DLD1 (cell line): ENCODE data around the gene RAP1B.
"Not testable (repeated sequence)": the region's sequence is repeated elsewhere in the genome, so short reads cannot be mapped to it uniquely, and the experiment has no call there.

Experiments used
- in situ Hi-C: cut with HindIII; loops from 2 replicates; pipeline ENCODE4 v1.10.0; 2017; ENCODE audit warnings: low sequenced_read_pairs

RAP1B gene

DNA sequence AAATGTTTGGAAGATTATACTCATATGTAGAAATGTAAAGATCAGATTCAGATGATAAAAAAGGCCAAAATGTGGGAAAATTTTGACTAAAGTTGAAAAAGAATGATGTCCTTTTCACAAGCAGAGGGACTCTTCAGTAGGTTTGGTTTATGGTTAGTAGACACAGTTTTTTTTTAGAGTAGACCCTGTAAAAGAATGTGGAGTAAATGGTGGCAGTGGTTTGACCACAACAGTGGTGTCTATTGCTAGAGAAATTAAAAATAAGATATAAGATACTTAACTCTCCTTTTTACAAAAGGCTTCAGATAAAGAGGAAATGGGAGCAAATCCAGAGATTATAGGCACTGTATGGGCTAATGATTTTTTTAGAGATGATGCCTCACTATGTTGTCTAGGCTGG, 21.8 kb downstream of the RAP1B start:
- in situ Hi-C loops, result no loop called here

DNA sequence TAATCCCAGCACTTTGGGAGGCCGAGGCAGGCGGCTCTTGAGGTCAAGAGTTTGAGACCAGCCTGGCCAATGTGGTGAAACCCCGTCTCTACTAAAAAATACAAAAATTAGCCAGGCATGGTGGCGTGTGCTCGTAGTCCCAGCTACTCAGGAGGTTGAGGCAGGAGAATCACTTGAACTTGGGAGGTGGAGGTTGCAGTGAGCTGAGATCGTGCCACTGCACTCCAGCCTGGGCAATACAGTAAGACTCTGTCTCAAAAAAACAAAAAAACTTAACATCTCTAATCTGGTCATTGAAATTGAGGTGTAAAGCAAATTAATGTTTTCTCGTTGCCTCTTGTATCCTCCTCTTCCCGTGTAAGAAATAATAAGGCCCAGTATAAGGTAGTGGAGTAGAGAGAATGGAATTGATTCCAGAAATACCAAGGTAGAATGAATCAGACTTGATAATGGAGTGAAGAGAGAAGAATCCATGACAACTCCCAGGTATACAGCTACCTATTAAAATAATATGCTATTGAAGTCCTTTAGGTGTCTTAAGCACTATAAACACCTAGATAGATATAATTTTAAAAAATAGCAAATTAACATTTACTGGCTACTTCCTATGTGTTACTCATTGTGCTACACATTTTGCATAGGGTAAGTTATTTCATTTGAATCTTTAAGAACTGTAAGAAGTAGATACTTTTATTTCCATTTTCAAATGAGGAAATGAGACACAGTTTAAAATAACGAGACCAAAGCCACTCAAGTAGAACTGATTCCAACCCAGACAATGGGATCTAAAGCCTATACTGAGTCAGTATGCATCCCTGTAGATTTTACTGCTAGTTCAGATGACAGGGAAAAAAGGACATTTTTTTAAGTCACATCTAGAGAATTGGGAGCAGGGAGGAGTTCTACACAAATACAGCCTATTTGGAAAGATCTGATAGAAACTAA, 23.2 kb downstream of the RAP1B start:
- in situ Hi-C loops, result no loop called here

DNA sequence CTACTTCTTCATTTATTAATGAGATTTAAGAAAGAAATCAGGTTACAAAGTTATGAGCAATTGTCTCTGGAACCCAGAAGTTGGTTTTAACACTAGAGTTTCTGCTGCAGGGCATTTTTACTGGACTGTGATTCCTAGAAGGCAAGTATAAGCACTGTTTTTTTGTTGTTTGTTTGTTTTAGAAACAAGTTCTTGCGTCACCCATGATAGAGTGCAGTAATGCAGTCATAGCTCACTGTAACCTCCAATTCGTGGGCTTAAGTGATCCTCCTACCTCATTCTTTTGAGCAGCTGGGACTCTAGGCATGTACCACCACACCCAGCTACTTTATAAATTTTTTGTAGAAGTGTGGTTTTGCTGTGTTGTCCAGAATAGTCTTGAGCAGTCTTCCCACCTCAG, 25.6 kb downstream of the RAP1B start:
- in situ Hi-C loops, result no loop called here

DNA sequence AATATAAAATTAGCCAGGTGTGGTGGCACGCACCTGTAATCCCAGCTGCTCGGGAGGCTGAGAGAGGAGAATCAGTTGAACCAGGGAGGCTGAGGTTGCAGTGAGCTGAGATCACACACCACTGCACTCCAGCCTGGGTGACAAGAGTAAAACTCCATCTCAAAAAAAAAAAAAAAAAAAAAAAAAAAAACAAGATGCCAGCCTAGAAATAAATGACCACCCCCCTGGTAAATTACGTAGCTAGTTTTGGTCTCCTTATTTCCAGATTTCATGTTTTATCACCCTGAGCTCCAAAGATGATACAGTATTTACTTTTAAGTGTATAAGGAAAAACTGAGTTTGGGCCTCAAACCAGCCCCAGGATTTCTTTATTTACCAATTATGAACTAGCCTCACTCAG, 26.7 kb downstream of the RAP1B start:
- in situ Hi-C loops, result not testable (repeated sequence)

DNA sequence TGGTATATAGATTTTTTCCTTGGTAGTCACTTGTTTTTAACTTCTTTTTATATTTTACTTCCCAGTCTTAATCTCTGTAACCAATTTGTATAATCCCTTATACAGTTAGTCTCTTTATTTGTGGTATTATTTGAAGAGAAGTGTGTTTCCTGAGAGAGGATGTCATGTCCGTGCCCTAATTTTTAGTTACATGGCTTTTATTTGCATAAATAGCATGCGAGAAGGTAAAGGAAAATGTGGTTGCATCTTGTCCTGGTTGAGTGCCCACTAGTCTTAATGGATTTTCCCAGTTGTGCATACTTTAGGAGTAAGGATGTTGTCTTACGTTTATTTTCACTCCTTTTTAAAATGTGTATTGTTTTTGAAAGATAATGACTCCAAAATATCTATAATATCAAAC, 27.5 kb downstream of the RAP1B start:
- in situ Hi-C loops, result no loop called here

DNA sequence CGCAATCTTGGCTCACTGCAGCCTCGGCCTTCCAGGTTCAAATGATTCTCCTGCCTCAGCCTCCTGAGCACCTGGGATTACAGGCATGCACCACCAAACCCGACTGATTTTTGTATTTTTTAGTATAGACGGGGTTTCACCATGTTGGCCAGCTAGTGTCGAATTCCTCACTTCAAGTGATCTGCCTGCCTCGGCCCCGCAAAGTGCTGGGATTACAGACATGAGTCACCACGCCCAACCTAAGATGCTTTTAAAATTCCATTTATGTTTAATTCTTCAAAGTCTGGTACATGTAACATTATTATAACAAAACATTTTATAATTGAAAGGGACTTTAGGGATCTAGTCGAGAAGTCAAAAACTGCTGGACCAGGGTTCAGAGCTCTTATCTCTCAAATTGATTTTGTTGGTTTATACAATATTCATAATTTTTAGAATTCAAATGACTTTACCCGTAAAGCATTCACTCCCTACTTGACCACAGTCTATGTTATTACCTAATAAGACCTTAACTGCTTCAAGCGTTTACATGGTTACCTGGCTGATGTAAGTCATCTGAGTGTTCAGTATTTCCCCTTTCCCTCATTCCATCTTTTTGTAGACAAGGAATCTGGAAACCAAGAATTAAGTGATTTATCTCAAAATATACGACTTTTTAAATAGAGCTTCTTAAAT, 28.2 kb downstream of the RAP1B start:
- in situ Hi-C loops, result no loop called here

DNA sequence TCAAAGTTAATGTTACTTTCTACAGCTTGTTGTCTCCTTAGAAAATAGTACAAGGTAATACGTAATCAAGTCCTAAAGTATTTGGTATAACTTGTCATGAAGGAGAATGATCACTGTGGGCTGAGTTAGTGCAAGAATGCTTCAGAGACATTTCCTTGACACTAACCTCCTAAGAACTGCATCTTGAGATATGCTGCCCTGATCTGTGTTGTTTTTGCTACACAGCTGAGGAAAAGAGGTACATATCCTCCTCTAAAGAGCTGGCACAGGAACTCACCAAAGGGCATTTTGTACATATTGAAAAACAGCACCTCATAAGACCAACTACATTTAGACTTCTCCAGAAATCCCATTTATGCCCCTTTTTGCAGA, 28.7 kb downstream of the RAP1B start:
- in situ Hi-C loops, result no loop called here

DNA sequence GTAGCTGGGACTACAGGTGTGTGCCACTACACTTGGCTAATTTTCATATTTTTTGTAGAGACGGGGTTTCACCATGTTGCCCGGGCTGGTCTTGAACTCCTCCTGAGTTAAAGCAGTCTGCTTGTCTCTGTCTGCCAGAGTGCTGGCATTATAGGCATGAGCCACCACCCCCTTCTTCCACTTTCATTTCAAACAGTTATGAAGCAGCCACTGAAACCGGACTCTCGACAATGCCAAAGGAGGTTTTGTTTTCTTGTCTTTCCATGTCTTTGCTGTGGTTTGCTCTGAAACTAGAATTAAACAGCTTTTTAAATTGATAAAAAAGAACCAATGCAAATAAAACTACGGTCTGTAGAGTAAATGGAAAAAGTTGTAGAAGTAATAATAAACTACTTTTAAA, 30.4 kb downstream of the RAP1B start:
- in situ Hi-C loops, result no loop called here

DNA sequence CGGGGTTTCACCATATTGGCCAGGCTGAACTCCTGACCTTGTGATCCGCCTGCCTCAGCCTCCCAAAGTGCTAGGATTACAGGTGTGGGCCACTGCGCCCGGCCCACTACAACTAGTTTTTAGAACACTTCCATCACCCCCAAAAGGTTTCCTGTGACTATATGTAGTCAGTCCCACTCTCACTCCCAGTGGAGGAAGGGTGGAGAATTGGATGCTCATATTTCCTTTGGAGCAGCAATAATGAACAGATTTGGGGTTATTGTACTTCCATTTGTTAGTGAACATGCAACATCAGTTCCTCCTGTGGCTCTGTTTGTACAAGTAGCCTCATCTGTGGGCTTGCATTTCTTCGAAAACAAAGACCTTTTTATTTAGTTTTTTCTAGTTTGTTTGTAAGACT, 35.8 kb downstream of the RAP1B start:
- in situ Hi-C loops, result no loop called here

DNA sequence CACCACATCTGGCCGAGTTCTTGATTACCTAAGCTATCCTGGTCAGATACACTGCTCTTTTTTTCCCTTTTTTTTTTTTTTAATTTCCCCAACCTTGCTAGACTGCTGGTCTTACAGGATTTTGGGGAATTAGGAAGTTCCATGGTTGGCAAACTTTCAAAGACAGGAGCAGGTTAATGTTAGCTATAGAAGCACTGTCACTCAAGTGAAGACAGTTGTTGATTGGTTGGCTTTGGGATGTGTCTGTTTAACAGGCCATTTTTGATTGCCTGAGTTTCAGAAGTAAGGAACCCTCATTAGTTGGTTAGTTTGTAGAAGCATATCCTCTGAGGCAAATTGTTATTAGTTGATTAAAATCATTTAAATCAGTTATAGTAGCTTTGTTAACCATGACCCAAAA, 36.8 kb downstream of the RAP1B start:
- in situ Hi-C loops, result no loop called here

DNA sequence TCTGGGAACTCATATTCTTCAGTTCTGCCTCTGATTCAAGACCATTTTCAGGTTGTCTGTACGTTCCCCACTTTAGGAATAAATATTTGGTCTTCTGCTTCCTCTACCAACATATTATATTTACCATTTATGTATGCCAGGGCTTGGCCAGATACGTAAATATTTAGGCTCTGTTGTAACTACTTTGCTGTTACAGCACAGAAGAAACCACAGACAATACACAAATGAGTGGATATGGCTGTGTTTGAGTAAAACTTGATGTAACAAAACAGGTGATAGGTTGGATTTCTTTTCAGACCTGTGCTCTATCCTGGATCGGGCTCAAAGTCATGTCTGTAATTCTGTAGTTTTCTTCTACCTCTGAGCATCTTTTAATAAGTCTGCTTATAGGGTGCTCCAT, 37.5 kb downstream of the RAP1B start:
- in situ Hi-C loops, result no loop called here

DNA sequence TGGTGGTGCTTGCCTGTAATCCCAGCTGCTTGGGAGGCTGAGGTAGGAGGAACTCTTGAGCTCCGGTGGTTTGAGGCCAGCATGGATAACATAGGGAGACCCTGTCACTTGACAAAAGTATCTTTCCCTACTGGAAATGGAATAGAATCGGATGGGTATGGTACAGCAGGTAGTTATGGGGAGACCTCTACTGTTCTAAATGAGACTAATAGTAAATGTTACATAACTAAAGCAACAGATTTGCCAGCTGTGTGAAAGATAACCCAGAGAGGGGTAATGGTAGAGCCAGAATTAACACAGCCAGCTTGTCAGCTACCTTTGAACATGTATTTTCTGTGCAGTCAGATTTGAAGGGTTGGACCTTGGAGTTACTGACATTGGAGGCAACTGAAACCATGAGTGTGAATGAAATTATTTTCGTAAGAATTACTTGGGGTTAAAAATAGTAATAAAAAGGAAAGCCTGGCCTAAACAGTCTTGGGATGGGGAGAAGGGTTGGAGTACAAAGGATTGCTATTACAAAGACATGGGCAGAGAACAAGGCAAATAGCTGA, 54.4 kb downstream of the RAP1B start:
- in situ Hi-C loops, result no loop called here

DNA sequence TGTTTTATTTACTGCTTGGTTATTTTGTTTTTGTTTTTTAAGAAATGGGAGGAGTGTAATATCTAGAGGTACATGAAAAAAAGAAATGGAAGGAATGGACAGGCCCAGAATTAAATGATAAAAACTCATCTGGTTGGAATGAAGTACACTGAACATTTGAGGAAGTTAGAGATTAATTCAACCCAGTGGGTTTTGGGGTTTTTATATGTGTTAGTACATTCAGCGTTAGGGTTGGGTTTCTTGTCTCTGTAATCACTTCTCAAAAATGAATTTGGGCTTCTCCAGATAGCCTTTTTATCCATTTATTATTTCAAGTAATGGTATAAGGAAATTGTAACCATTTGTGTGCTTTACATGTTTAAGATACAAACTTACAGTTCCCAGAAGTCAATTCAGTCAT, 56.6 kb downstream of the RAP1B start:
- in situ Hi-C loops, result no loop called here

DNA sequence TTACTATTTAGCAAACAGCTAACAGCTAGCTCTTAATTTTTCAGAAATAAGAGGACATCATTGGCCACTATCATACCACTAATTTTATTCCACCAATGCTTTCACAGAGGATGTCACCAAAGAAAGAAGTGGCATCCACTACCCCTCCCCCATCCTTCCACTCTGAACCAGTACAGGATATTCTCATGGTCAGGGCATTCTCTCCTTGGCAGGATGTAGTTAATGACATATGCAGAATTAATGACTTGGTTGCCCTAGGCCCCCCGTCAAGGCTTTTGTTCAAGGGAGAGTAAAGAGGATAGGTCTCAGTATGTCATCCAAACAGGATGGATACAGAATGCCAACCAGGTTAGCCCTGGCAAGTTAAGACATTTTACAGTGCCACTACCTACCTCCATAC, 57.2 kb downstream of the RAP1B start:
- in situ Hi-C loops, result no loop called here

DNA sequence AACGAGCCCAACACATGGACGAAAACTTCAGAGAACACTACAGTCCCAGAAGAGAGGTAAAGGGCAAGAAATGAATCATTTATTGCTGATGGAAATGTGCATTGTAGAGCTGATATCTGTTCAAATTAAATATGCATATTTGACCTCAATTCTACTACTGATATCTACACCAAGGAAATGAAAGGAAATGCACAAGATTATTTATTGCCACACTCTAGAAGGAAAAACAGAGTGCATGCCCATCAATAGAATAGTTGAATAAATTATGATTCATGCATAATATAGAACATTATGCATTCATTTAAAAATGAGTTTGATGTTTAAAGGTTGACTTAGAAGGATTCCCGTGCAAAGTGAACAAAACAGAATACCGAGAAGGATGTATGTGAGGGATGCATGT, 60.5 kb downstream of the RAP1B start:
- in situ Hi-C loops, result no loop called here

DNA sequence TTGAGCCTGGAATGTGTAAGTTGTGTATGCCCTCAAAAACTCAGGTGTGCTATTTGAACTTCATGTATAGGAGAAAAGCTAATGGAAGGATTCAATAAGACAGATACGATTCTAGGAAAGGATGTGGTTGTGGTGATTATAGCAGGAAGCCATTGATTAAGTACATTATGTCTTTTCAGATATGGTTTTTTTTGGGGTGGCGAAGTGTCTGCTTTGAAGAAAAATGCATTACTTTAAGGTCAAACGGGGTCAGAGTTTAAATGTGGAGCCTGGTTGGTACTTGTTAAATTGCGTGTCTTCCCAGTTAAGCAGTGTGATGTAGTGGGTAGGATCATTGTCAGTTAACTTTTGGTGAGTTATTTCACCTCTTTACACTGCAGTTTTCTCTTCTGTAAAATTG, 63.1 kb downstream of the RAP1B start:
- in situ Hi-C loops, result no loop called here

DNA sequence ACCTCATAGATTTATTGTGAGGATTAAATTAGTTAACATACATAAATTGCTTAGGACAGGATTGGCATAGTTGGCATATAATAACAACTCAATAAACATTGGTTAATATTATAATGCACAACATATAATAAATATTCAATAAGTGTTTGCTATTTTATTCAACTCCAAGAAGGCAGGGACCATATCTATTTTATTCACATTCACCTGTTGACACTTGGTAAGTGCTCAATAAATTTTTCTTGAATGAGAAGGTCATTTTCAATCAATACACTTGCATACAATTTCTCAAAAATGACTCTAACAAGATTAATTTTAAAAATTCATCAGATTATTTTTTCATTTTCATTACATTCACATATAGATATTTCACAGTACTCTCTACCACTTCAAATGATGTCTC, 63.7 kb downstream of the RAP1B start:
- in situ Hi-C loops, result no loop called here

DNA sequence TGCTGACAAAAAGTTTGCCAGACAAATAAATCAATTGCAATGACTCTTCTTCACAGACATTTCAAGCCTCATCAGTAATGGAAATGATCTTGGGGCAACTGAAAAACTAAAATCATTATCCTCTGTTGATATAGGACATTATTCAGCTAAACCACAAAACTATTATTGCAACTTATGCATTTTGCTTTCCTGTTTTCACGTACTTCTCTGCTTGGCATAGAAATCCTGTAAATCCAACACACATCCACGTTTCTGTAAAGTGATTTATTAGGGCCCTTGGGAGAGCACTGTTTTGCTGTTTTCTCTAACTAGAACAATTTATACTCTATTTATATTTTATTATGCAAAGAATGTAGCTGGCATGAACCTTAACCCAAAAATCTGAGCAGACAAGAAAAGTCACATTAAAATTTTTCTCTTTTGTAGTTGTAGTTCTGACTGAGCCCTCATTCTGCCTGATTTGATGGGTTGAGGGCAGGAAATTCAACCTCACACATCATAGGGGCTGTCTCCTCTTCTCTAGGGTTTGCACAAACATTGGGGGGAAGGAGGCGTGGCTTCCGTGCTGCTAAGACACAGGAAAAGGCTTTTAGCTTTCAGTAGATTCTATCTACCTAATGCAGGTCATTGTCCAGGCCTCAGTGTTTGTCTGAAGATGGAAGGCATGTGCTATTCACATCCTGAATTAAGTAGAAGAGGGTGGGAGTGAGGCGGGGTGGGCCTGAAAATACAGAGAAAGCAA, 64.6 kb downstream of the RAP1B start:
- in situ Hi-C loops, result no loop called here

DNA sequence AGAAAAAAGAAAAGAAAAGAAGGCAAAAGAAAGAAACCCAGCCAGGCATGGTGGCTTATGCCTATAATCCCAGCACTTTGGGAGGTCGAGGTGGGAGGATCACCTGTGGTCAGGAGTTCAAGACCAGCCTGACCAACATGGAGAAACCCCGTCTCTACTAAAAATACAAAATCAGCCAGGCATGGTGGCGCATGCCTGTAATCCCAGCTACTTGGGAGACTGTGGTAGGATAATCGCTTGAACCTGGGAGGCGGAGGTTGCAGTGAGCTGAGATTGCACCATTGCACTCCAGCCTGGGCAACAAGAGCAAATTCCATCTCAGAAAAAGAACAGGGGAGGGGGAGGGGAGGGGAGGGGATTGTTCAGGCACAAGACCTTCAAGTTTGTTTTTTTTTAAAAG, 66.2 kb downstream of the RAP1B start:
- in situ Hi-C loops, result not testable (repeated sequence)

DNA sequence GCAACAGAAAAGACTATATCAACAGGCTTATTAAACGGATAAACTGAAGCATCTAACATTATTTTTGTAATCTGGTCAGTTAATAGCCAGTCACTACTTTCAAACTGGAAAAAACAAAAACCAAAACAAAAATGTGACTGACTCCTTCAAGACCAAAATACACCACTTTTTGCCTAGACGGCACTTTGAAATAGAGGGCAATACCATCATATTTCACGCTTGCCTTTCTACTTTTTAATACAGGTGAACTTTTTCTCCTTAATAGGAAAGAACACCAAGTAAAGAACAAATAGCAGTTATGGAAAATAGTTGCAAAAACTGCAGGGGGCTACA, 75.5 kb downstream of the RAP1B start:
- in situ Hi-C loops, result no loop called here
